Stimulated activated CD8-positive, alpha-beta memory T cell treated with anti-CD3 and anti-CD28 coated beads, Interleukin-12 subunit alpha, Interleukin-12 subunit beta, amount 100 ng/mL, for 24 hours (primary cell): ENCODE measurements around the gene SIGLEC5.

Experiments used
- DNase-seq: peaks from one replicate; pipeline ENCODE4 v3.0.0-alpha.2; 2020; ENCODE audit errors: extremely low read depth

SIGLEC5 gene

DNA sequence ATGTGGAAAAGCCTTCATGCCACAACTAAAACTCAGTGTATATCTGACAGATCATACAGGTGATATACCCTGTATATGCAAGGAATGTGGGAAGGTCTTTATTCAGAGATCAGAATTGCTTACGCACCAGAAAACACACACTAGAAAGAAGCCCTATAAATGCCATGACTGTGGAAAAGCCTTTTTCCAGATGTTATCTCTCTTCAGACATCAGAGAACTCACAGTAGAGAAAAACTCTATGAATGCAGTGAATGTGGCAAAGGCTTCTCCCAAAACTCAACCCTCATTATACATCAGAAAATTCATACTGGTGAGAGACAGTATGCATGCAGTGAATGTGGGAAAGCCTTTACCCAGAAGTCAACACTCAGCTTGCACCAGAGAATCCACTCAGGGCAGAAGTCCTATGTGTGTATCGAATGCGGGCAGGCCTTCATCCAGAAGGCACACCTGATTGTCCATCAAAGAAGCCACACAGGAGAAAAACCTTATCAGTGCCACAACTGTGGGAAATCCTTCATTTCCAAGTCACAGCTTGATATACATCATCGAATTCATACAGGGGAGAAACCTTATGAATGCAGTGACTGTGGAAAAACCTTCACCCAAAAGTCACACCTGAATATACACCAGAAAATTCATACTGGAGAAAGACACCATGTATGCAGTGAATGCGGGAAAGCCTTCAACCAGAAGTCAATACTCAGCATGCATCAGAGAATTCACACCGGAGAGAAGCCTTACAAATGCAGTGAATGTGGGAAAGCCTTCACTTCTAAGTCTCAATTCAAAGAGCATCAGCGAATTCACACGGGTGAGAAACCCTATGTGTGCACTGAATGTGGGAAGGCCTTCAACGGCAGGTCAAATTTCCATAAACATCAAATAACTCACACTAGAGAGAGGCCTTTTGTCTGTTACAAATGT is 42.7 kb downstream of the SIGLEC5 start:
- DNase-seq: no peak

DNA sequence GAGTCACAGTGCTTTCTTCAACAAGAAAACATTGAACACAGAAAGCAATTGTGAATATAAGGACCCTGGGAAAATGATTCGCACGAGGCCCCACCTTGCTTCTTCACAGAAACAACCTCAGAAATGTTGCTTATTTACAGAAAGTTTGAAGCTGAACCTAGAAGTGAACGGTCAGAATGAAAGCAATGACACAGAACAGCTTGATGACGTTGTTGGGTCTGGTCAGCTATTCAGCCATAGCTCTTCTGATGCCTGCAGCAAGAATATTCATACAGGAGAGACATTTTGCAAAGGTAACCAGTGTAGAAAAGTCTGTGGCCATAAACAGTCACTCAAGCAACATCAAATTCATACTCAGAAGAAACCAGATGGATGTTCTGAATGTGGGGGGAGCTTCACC is 43.4 kb downstream of the SIGLEC5 start:
- DNase-seq: no peak

DNA sequence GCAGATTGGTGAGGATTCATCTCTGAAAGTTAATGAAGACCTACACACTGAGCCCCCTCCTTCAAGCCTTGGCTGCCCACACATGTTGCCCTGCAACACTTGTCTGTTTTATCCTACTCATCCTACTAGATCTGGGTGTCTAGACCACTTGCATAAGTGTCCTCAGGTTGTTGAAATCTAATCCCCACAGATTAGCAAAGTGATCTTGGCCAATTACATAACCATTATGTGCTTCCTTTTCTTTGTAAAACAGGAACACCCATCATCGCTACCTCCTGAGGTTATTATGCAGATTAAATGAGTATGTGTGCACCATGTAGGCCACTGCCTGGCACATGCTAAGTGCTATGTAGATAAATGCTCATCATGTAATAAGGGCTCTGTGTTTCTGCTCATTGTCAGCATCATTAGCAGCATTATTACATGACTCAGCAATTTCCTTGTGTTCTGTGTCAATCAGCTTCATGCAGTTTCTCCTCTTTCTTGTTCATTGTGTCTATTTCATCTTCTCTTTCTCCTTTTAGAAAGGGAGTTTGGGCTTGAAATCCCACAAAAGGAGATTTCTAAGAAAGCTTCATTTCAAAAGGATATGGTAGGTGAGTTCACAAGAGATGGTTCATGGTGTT is 44.0 kb downstream of the SIGLEC5 start:
- DNase-seq: no peak

DNA sequence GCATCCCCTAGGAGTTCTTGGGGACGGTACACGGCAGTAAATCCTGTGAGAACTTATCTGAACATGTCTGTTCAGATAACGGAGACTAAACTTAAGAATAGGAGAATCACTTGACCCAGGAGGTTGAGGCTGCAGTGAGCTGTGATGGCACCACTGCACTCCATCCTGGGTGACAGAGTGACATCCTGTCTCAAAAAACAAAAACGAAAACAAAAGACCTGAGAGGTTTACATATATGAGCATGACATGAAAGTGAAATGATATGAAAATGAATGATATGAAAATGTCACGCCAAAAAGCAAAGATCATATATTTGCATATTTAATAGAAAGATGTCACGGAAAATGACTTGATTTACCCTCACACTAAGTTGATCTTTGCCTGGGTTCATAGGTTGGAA is 53.4 kb downstream of the SIGLEC5 start:
- no peak for DNase-seq

DNA sequence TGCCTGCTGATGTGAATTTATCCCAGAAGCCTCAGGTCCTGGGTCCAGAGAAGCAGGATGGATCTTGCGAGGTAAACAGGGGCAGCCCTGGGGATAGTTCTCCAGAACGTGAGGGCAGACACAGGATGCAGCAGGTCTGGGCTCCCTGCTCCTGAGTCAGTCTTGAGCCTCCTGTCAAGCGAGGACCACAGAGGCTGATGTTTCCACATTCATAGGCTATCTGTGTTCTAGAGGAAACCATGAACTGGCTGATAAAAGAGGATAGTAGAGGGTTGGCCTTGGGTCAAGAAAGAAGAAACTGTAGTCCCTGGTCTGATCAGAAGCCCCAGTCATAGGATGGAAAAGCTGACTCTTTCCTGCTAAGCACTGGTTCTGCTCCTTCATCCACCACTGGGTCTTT is 56.9 kb downstream of the SIGLEC5 start:
- no peak for DNase-seq

DNA sequence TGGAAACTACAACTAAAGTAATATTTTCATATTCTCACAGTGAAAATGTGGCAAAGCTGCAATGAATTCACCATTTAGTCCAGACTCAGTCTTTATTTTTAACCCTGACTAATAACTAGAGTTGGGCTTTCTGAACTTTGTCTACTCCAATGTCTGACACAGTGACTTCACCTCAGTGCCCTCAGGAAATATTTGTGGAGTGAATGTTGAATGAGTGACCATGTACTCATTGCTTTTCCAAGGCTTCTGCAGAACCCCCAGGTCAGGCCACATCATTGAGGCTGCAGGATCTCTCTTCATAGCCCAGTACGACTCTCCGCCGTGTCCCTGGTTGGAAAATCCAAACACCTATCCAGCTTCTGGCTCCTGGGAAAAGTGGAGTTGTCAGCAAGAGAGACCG is 57.3 kb downstream of the SIGLEC5 start:
- no peak for DNase-seq

DNA sequence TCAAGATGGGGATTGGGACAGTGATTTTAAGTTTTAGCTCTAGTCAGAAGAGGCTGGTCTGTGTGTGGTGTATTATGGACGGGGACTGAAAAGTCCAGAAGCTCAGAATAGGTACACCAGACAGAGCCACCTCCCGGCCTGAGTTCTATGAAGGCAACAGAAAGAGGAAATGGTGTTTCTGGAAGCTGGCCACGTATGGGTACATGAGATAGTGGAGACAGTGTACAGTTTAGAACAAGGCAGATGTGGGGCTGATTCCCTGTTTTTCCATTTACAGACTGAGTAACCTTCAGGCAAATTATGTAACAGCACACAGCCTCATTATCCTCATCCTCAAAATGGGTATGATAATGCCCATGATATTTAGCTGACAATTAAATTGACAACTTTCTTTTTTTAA is 57.8 kb downstream of the SIGLEC5 start:
- no peak for DNase-seq

DNA sequence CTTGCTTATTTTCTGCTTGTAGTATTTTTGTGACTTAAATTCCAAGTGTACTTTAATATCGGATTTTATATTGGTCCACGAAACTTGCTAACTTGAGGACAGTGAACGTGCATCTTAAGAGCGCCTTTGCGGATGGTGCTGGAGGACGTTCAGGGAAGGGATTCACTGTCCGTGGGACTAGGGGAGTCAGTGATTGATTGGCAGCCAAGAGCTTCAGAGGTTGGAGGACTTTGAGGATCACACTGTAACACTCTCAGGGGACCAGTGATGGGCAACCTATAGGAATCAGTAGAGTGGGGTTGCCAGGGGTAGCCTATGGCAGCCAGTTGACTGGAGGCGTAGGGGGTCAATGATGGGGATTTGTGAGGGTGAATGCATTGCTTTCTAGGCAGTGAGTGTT is 58.6 kb downstream of the SIGLEC5 start:
- no peak for DNase-seq

DNA sequence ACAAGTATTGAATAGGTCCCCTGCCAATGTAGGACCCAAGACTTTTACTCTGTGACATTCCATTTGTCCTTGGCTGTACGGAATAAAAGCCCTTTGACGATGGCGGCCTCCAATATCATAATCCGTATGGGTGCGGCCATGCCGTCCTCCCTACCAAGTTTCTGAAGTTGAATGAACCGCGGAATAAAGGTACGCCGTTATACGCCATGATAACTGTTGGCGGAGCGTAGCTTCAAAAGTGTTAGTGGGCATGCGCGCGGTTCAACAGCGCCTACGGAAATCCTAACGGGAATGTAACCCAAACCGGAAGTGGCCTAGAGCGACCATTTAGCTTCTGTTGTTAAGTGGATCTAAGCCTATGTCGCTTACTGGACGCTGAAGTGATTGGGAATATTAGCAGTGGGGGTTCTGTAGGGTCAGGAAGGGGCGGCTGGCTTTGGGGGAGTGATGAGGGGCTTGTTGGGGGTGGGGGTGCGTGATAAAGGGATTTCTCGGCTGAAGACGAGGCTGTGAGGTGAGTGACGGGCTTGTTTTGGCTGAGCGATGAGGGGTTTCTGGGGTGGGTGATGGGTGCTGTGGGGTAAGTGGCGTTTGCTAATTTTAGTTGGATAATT is 59.1 kb downstream of the SIGLEC5 start, which contains the start of gene ZNF175:
Gene ZNF175 (plus strand): TSS at position 322 of the 614 bp plus-strand sequence. CDS start 2,047 bp downstream, outside the sequence.
- peak; percentile 50 for DNase-seq

DNA sequence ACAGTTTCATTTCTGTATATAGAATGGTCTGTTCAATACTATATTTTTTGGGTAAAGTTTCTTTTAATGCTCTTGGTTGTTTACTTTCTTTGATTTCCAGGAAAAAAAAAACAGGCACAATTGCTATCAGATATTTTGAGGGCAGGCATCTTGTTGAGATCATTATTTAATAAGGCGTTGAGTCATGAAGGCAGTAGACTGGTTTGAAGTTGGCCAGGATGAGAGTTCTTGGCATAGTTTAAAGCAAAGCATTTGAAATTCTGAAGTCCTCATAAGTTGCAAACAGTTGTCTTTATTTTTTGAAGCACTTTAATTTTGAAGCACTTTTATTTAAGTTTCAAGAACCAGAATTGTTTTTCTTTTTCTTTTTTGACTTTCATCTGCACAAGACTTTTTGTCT is 61.7 kb downstream of the SIGLEC5 start:
- DNase-seq: no peak

DNA sequence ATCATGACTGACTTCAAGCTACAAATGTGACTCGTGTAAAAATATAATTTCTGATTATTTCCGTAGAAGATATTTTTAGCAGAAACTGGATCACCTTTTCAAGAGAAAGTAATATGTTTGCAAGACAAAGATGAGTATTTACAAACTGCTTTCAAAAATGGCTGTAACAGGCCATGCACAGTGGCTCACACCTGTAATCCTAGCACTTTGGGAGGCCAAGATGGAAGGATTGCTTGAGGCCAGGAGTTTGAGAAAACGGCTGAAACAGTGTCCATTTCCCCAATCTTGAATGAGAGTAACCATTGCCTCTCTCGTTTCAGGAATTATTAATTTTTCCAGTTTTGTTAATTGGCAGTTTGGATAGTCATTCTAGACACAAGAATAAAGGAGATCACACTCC is 62.6 kb downstream of the SIGLEC5 start:
- no peak for DNase-seq

DNA sequence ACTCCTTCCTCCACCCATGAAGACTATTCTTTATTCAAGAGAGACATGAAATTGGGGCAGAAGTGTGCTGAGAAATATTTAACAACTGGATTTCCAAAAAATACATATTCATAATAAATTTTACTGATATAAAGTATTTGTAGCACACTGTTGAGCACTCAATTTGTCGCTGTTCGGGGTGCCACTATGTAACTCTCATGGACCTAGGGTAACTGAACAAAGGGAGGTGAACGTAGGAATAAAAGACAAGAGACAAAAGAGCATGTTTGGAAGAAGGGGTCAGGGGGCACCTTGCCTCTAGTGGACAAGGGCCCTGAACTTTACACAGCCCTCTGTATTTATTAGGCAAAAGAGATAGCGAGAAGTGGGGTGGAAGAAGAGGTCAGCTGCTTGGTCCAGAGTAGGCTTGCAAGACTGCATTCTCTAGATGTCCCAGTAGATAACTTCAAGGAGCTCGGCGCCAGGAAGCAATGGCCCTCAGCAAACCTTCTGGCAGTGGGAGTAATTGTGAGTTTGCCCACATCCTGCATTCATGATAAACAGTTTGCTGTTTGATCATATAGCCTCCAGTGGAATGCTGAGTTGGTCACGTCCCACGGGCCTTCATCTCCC is 63.6 kb downstream of the SIGLEC5 start:
- no peak for DNase-seq

DNA sequence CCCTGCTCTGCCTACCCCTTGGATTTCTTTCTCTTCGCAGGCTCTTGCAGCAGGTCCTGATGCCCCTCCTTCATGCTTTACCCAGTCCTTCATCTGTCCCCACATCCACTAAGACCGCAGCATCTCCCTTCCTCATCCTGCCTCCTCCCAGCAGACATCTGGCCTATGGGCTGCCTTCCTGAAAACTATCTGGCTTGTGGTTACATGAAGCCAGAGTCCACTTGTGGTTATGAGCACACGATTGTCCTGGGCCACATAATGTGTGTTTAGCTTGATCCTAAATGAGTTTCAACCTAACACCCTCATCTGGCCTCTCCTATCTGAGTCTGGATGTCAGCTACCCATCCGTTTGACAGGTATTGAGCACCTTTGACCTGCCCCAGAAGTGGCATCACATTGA is 64.6 kb downstream of the SIGLEC5 start:
- DNase-seq: no peak

DNA sequence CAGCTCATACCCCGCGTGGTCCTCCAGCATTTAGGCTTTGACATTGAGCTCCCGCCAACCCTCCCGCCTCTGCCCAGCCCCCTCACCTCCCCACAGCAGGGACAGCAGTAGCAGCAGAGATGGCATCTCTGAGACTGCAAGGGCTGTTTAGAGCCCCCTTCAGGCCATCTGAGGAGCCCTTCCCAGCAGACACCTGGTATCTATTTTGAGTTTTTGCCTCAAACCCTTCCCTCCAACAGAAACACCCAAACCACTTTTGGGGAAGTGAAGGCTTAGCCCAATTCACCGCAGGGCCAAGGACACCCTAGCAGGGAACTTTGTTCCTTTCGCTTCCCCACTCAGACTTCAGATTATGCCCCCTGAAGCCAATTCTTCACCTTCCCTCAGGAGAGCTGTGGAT is 65.4 kb downstream of the SIGLEC5 start:
- no peak for DNase-seq
